Measurements from ENCODE around the gene USP15. TPM values are rescaled to one million over a fixed set of nuclear protein-coding genes. Genes with fewer than 3 reads are reported as not detected.

USP15 gene
- total RNA-seq, 4 donors from 2014 or later, result 74.6 to 168 (median 108) TPM

DNA sequence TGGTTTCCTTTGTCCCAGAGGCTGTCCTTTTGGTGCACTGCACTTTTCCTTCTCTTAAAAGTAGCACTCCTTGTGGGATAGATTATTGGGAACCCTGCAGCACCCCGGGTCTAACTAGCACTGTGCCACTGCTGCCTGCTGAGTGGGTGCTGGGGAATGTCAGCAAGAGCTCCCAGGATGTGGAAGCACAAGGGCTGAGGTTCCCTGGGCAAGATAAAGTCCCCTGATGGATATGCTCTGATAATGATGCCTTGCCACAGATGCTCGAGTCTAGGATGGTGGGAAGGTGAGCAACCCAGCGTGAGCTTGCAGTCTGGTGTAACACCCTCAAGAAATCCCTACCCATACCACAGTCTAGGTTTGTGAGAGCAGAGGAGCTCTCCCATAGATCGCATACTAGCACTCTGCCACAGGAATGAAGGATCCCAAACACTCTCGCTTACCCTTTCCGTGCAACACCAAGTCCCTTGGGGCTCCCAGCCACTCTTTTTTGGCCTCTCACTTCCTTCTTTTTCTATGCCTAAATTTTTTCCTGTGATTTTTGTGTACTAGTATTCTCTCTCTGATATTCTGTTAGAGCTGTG is 32.6 kb downstream of the USP15 start:
- Histone ChIP-seq H3K4me1 (peaks cover 0 to 14% (median 0%) of the 10 kb centered on the region in 4 donors), H3K4me3 (no peak overlapping the region), H3K36me3 (peaks cover 0 to 32% (median 0%) of the 10 kb centered on the region in 3 donors), H3K9me3 (peaks cover 0 to 9% (median 0%) of the 10 kb centered on the region in 4 donors), H3K27ac (no peak overlapping the region), H3K27me3 (no peaks in the 10 kb centered on the region)
- DNase-seq, result no peak
- TF ChIP-seq, protein P1, sequence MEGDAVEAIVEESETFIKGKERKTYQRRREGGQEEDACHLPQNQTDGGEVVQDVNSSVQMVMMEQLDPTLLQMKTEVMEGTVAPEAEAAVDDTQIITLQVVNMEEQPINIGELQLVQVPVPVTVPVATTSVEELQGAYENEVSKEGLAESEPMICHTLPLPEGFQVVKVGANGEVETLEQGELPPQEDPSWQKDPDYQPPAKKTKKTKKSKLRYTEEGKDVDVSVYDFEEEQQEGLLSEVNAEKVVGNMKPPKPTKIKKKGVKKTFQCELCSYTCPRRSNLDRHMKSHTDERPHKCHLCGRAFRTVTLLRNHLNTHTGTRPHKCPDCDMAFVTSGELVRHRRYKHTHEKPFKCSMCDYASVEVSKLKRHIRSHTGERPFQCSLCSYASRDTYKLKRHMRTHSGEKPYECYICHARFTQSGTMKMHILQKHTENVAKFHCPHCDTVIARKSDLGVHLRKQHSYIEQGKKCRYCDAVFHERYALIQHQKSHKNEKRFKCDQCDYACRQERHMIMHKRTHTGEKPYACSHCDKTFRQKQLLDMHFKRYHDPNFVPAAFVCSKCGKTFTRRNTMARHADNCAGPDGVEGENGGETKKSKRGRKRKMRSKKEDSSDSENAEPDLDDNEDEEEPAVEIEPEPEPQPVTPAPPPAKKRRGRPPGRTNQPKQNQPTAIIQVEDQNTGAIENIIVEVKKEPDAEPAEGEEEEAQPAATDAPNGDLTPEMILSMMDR (IDR thresholded peaks at IDR 0.05), result no peak
- no peak for TF ChIP-seq POLR2A (IDR thresholded peaks at IDR 0.05)

DNA sequence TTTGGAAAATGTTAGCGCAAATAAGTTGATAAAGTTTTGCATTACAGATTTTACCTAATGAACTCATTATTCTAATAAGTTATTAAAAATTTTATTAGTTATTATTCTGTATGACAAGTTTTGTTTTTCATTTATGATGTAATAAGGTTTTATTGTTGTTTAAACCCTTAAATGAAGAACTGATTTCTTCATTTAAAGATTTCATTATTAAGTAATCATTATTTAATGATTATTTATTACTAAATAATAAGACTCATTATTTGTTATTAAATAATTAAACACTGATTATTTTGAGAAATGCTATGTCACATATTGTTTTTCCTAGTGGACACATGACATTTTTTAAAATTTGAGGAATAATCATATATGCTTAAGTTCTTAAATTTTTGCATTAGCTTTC is 34.2 kb downstream of the USP15 start:
- Histone ChIP-seq H3K36me3 (peaks cover 0 to 32% (median 0%) of the 10 kb centered on the region in 3 donors), H3K4me1 (peaks cover 0 to 14% (median 0%) of the 10 kb centered on the region in 4 donors), H3K27ac (no peak overlapping the region), H3K27me3 (no peaks in the 10 kb centered on the region), H3K9me3 (peaks cover 0 to 9% (median 0%) of the 10 kb centered on the region in 4 donors), H3K4me3 (no peak overlapping the region)
- DNase-seq, result no peak
- no peak for TF ChIP-seq POLR2A (IDR thresholded peaks at IDR 0.05)
- TF ChIP-seq, protein P1 (IDR thresholded peaks at IDR 0.05), result no peak

DNA sequence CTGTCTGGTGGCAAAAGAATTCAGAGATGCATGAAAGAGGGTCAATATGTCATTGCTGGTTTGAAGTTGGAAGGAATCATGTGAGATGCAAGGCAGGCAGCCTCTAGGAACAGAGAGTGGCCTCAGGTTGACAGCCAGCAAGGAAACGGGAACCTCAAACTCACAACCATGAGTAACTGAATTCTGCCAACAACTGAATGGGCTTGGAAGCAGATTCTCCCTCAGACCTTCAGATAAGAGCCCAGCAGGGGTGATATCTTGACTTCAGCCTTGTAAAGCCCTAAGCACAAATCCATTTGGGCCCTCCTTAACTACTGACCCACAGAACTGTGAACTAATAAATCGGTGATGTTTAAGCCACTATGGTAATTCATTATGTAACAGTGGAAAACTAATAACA is 35.8 kb downstream of the USP15 start:
- DNase-seq, result no peak
- peaks cover 0 to 2% (median 0%) of the 10 kb centered on the region in 4 donors for H3K9me3 ChIP-seq

DNA sequence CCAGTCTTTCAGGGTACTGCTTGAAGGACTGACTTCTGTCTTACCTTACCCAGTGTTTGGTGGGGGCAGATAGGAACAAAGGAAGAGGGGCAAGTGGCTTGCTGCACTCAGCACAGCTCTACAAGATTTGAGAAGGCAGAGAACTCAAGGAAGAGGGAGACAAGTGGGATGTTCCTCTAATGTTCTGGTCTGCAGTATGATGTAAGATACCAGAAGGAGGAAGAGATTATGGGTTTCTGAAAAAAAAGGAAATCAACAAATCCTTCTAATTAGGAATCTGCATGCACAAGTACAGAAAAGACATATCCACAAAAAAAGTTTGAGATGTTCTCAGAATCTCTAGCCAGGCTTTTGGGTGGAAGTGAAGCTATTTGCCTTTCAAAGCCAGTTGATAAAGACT is 37.1 kb downstream of the USP15 start:
- H3K27ac ChIP-seq, result no peak overlapping the region
- no peak overlapping the region for H3K4me3 ChIP-seq
- TF ChIP-seq POLR2A (IDR thresholded peaks at IDR 0.05), result no peak
- H3K9me3 ChIP-seq, result no peaks in the 10 kb centered on the region
- peaks cover 0 to 32% (median 0%) of the 10 kb centered on the region in 3 donors for H3K36me3 ChIP-seq
- no peak for DNase-seq
- H3K4me1 ChIP-seq, result peaks cover 0 to 5% (median 0%) of the 10 kb centered on the region in 4 donors
- no peaks in the 10 kb centered on the region for H3K27me3 ChIP-seq

More for the DNA sequence above, 35.8 kb downstream of the USP15 start:
- H3K4me1 ChIP-seq, result peaks cover 0 to 14% (median 0%) of the 10 kb centered on the region in 4 donors
- H3K4me3 ChIP-seq, result no peak overlapping the region
- no peaks in the 10 kb centered on the region for H3K27me3 ChIP-seq
- TF ChIP-seq, protein P1 (IDR thresholded peaks at IDR 0.05), result no peak
- no peak for TF ChIP-seq POLR2A (IDR thresholded peaks at IDR 0.05)
- H3K36me3 ChIP-seq, result peaks cover 0 to 32% (median 0%) of the 10 kb centered on the region in 3 donors
- H3K27ac ChIP-seq, result no peak overlapping the region

DNA sequence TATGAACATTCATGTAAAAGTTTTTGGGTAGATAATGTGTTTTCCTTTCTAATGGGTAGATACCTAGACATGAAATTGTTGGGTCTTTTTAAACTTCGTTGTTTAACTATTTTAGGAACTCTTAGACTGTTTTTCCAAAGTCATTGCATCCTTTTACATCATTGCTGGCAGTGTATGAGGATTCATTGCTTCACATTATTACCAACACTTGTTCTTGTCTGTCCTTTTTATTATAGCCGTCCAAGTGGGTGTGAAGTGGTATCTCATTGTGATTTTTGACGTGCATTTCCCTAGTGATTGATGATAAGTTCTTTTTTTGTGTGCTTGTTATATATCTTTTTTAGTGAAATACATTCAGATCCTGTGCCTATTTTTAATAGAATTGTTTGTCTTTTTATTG is 39.4 kb downstream of the USP15 start:
- Histone ChIP-seq H3K36me3 (peaks cover 0 to 43% (median 4%) of the 10 kb centered on the region in 3 donors), H3K27me3 (no peaks in the 10 kb centered on the region), H3K27ac (no peak overlapping the region), H3K4me1 (no peaks in the 10 kb centered on the region), H3K9me3 (no peaks in the 10 kb centered on the region), H3K4me3 (no peak overlapping the region)
- no peak for TF ChIP-seq POLR2A (IDR thresholded peaks at IDR 0.05)
- TF ChIP-seq, protein P1 (IDR thresholded peaks at IDR 0.05), result no peak
- DNase-seq, result no peak

DNA sequence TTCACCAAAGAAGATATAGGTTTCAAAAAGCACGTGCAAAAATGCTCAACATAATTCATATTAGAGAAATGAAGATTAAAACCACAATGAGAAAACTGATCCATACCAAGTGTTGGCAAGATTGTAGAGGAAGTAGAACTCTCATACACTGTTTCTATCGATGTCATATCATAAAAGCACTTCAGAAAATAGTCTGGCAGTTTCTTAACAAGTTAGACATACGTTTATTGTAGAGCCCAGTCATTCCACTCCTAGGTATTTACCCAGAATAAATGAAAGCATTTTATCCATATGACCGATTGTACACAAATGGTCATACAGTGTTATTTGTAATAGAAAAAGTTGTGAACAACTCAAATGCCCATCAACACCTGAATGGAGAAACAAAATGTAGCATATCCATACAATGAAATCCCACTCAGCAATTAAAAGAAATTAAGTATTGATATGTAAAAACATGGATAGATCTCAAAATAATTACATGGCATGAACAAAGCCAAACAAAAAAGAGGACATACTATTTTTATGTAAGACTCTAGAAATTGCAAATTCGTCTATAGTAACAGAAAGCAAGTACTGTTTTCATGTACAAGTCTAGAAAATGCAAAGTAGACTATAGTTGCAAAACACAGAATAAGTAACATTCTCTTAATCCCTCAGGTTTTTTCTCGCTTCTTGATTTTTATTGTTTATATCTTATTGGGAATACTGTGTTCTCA is 41.0 kb downstream of the USP15 start:
- peaks cover 0 to 36% (median 4%) of the 10 kb centered on the region in 3 donors for H3K36me3 ChIP-seq
- no peak for TF ChIP-seq POLR2A (IDR thresholded peaks at IDR 0.05)
- TF ChIP-seq, protein P1 (IDR thresholded peaks at IDR 0.05), result no peak
- DNase-seq, result no peak

More for the DNA sequence above, 41.0 kb downstream of the USP15 start:
- H3K27ac ChIP-seq, result no peak overlapping the region
- H3K4me3 ChIP-seq, result no peak overlapping the region
- H3K9me3 ChIP-seq, result no peaks in the 10 kb centered on the region
- H3K4me1 ChIP-seq, result no peaks in the 10 kb centered on the region
- H3K27me3 ChIP-seq, result no peaks in the 10 kb centered on the region

Measured in Peyer's patch (tissue), 4 donors.